H9 (cell line): Measurements from ENCODE around the gene RNF130. TPM values are rescaled to one million over a fixed set of nuclear protein-coding genes. Genes with fewer than 3 reads are reported as not detected.

ENCODE experiments used
- DNase-seq: peaks from one replicate; pipeline ENCODE4 v3.0.0-alpha.2; 2017
- H2AFZ ChIP-seq: one replicate; pipeline ENCODE4 v1.6.1; 2013; ENCODE audit warnings: mild to moderate bottlenecking, low read length, control low read depth, moderate library complexity
- H2AK5ac ChIP-seq: 2 replicates; pipeline ENCODE4 v1.6.1; 2013; ENCODE audit warnings: low read length, control low read depth, mixed read lengths; ENCODE audit not compliant: insufficient read length
- H2BK120ac ChIP-seq: one replicate; pipeline ENCODE4 v1.6.1; 2013; ENCODE audit warnings: low read depth, mild to moderate bottlenecking, low read length, control low read depth, inconsistent platforms; ENCODE audit not compliant: poor library complexity, severe bottlenecking
- H2BK12ac ChIP-seq: 2 replicates; pipeline ENCODE4 v1.6.1; 2013; ENCODE audit warnings: low read length, control low read depth, mixed read lengths, low read depth; ENCODE audit not compliant: insufficient read length
- H2BK15ac ChIP-seq: 2 replicates; pipeline ENCODE4 v1.6.1; 2013; ENCODE audit warnings: low read depth, low read length, control low read depth
- H2BK20ac ChIP-seq: one replicate; pipeline ENCODE4 v1.6.1; 2013; ENCODE audit warnings: low read depth, mild to moderate bottlenecking, low read length, control low read depth, inconsistent platforms; ENCODE audit not compliant: poor library complexity, severe bottlenecking
- H2BK5ac ChIP-seq: 2 replicates; pipeline ENCODE4 v1.6.1; 2013; ENCODE audit warnings: low read length, control low read depth, mixed read lengths; ENCODE audit not compliant: insufficient read length
- H3K14ac ChIP-seq: 2 replicates; pipeline ENCODE4 v1.6.1; 2013; ENCODE audit warnings: low read length, control low read depth; ENCODE audit not compliant: insufficient read depth
- H3K18ac ChIP-seq: 2 replicates; pipeline ENCODE4 v1.6.1; 2013; ENCODE audit warnings: low read depth, mild to moderate bottlenecking, mixed read lengths, low read length, control low read depth; ENCODE audit not compliant: insufficient read length
- H3K23ac ChIP-seq: 2 replicates; pipeline ENCODE4 v1.6.1; 2013; ENCODE audit warnings: low read length, control low read depth, mixed read lengths, low read depth; ENCODE audit not compliant: insufficient read length
- H3K23me2 ChIP-seq: 2 replicates; pipeline ENCODE4 v1.6.1; 2013; ENCODE audit warnings: low read depth, mild to moderate bottlenecking, mixed read lengths, low read length, control low read depth; ENCODE audit not compliant: insufficient read length, poor library complexity, severe bottlenecking
- H3K27ac ChIP-seq: 2 replicates; pipeline ENCODE4 v1.5.1; 2013; ENCODE audit warnings: low read length, control low read depth, mixed read lengths, low read depth; ENCODE audit not compliant: insufficient read length
- H3K27me3 ChIP-seq: 2 replicates; pipeline ENCODE4 v1.6.1; 2013; ENCODE audit warnings: low read length, control low read depth, inconsistent platforms; ENCODE audit not compliant: insufficient read depth
- H3K4ac ChIP-seq: 2 replicates; pipeline ENCODE4 v1.6.1; 2013; ENCODE audit warnings: low read depth, mild to moderate bottlenecking, control low read depth, inconsistent platforms, low read length, moderate library complexity
- H3K4me1 ChIP-seq: 2 replicates; pipeline ENCODE4 v1.6.1; 2013; ENCODE audit warnings: low read length, control low read depth, inconsistent platforms; ENCODE audit not compliant: insufficient read depth
- H3K4me2 ChIP-seq: 2 replicates; pipeline ENCODE4 v1.6.1; 2013; ENCODE audit warnings: low read length, control low read depth, mixed read lengths; ENCODE audit not compliant: insufficient read length, insufficient read depth
- H3K56ac ChIP-seq: 2 replicates; pipeline ENCODE4 v1.6.1; 2013; ENCODE audit warnings: low read depth, mild to moderate bottlenecking, mixed read lengths, low read length, control low read depth; ENCODE audit not compliant: insufficient read length
- H3K79me1 ChIP-seq: 2 replicates; pipeline ENCODE4 v1.6.1; 2013; ENCODE audit warnings: low read depth, mild to moderate bottlenecking, moderate library complexity, low read length, control low read depth, inconsistent platforms; ENCODE audit not compliant: insufficient read depth, poor library complexity, severe bottlenecking
- H3K79me2 ChIP-seq: 2 replicates; pipeline ENCODE4 v1.6.1; 2013; ENCODE audit warnings: low read length, control low read depth, inconsistent platforms; ENCODE audit not compliant: insufficient read depth
- H3K9ac ChIP-seq: 2 replicates; pipeline ENCODE4 v1.6.1; 2013; ENCODE audit warnings: low read length, control low read depth, mixed read lengths; ENCODE audit not compliant: insufficient read length; ENCODE audit errors: extremely low read depth
- H3K9me3 ChIP-seq: one replicate; pipeline ENCODE4 v1.6.1; 2013; ENCODE audit warnings: low read depth, low read length, inconsistent platforms; ENCODE audit not compliant: control insufficient read depth
- H3T11ph ChIP-seq: one replicate; pipeline ENCODE4 v1.6.1; 2013; ENCODE audit warnings: mild to moderate bottlenecking, low read length, control low read depth, inconsistent platforms
- H4K20me1 ChIP-seq: one replicate; pipeline ENCODE4 v1.6.1; 2013; ENCODE audit not compliant: control insufficient read depth, insufficient read length, insufficient read depth
- H4K5ac ChIP-seq: 2 replicates; pipeline ENCODE4 v1.6.1; 2013; ENCODE audit warnings: low read depth, mild to moderate bottlenecking, mixed read lengths, low read length, control low read depth; ENCODE audit not compliant: insufficient read length
- H4K8ac ChIP-seq: replicated peaks from 2 replicates; pipeline ENCODE4 v1.6.1; 2013; ENCODE audit warnings: low read length, control low read depth, mixed read lengths, low read depth; ENCODE audit not compliant: insufficient read length
- H4K91ac ChIP-seq: 2 replicates; pipeline ENCODE4 v1.6.1; 2013; ENCODE audit warnings: low read depth, mild to moderate bottlenecking, moderate library complexity, mixed read lengths, low read length, control low read depth; ENCODE audit not compliant: insufficient read length
- H3K27ac Mint-ChIP-seq, 3 experiments: 2 replicates in 2 of 3; 3 replicates in 1 of 3; pipeline ENCODE4 v1.8.0; 2020 to 2021; ENCODE audit warnings: mixed read lengths in 3 of 3, mild to moderate bottlenecking in 1 of 3, moderate library complexity in 1 of 3
- H3K27me3 Mint-ChIP-seq: 2 replicates; pipeline ENCODE4 v1.8.0; 2021; ENCODE audit warnings: low read depth, mild to moderate bottlenecking, moderate library complexity, mixed read lengths
- H3K36me3 Mint-ChIP-seq, 3 experiments: 2 replicates in 2 of 3; 3 replicates in 1 of 3; pipeline ENCODE4 v1.8.0; 2020 to 2021; ENCODE audit warnings: low read depth in 3 of 3, mixed read lengths in 3 of 3; ENCODE audit not compliant: insufficient read depth in 1 of 3
- H3K4me1 Mint-ChIP-seq, 2 experiments: 2 replicates each; pipeline ENCODE4 v1.8.0; 2020; ENCODE audit warnings: mixed read lengths in 2 of 2
- H3K4me3 Mint-ChIP-seq, 2 experiments: 2 replicates in 1 of 2; 3 replicates in 1 of 2; pipeline ENCODE4 v1.8.0; 2020 to 2021; ENCODE audit warnings: mild to moderate bottlenecking in 2 of 2, mixed read lengths in 2 of 2, moderate library complexity in 1 of 2
- H3K9me3 Mint-ChIP-seq, 2 experiments: 2 replicates in 1 of 2; 3 replicates in 1 of 2; pipeline ENCODE4 v1.8.0; 2020; ENCODE audit warnings: mild to moderate bottlenecking in 2 of 2, mixed read lengths in 2 of 2, moderate library complexity in 1 of 2
- CTCF ChIP-seq: fragments of 200-600 bp; sonication (generic); conservative IDR thresholded peaks from 3 replicates; pipeline ENCODE4 v1.8.0; 2021; ENCODE audit warnings: antibody characterized with exemption, mild to moderate bottlenecking
- whole genome bisulfite sequencing: extraction: QIAGEN DNeasy Blood & Tissue Kit; methylation state at CpG from one replicate; pipeline ENCODE4 v1.1.7; 2013; ENCODE audit warnings: missing lambda C conversion rate, low lambda C conversion rate, mixed read lengths; ENCODE audit not compliant: insufficient read length; ENCODE audit errors: extremely low coverage; 5-methylcytosine and 5-hydroxymethylcytosine counted together
- total RNA-seq: library from RNA; stranded (reverse); gene quantifications from 2 replicates; pipeline ENCODE4 v1.2.1, GENCODE V29; 2021

The RNF130 gene
- total RNA-seq, 1 experiment from 2014 or later: 80.0 TPM

GRCh38 chr5:180045889-180046499, 25.6 kb downstream of the RNF130 start:
- Histone ChIP-seq H3K9me3 (peaks cover 8% of the 10 kb centered on the region), H3K23me2 (no peaks in the 10 kb centered on the region), H3K27ac (no peak overlapping the region), H2BK120ac (no peak overlapping the region), H2AFZ (no peak overlapping the region), H3K9ac (no peak overlapping the region), H3K14ac (no peak overlapping the region), H3K56ac (no peak overlapping the region), H3K79me2 (peaks cover 11% of the 10 kb centered on the region; the same call in 1 of the 2 replicates), H3K18ac (no peak overlapping the region), H3K4ac (no peak overlapping the region), H4K5ac (no peak overlapping the region), H4K8ac (no peak overlapping the region), H3K23ac (no peak overlapping the region), H4K20me1 (no peaks in the 10 kb centered on the region), H2BK15ac (no peak overlapping the region), H4K91ac (no peak overlapping the region), H3K27me3 (no peaks in the 10 kb centered on the region), H3K79me1 (peaks cover 8% of the 10 kb centered on the region), H3T11ph (no peak overlapping the region), H2AK5ac (no peak overlapping the region), H2BK5ac (no peak overlapping the region), H3K4me1 (no peaks in the 10 kb centered on the region; the same call in 1 of the 2 replicates), H3K4me2 (no peak overlapping the region), H2BK12ac (no peak overlapping the region), H2BK20ac (no peak overlapping the region)
- Mint-ChIP-seq H3K27me3 (no peaks in the 10 kb centered on the region), H3K36me3 (peaks cover 27 to 35% (median 29%) of the 10 kb centered on the region in 3 experiments), H3K4me3 (no peak overlapping the region), H3K4me1 (peaks cover 35 to 60% of the 10 kb centered on the region in 2 experiments), H3K9me3 (peaks cover 22 to 23% of the 10 kb centered on the region in 2 experiments), H3K27ac (no peak overlapping the region)
- WGBS: no CpG with 5 or more reads among the region's 30 CpGs
- no peak for TF ChIP-seq CTCF
- no peak for DNase-seq
